ENCODE results near the gene SGMS2.

Gene SGMS2

GRCh38 chr4:107894138-107894603 is 69.4 kb downstream of the SGMS2 start:
- DNase-seq (ENCODE audit: low read depth), result no peak
- H3K4me3 ChIP-seq (ENCODE audit: low read length), result no peak overlapping the region
- no peak for TF ChIP-seq CTCF (conservative IDR thresholded peaks at IDR 0.05; ENCODE audit: low read depth, low read length)

GRCh38 chr4:107896158-107896645 is 71.5 kb downstream of the SGMS2 start:
- no peak overlapping the region for H3K4me3 ChIP-seq (ENCODE audit: low read length)
- no peak for TF ChIP-seq CTCF (conservative IDR thresholded peaks at IDR 0.05; ENCODE audit: low read depth, low read length)
- DNase-seq (ENCODE audit: low read depth), result peak; percentile 93

GRCh38 chr4:107896646-107897045 is 71.9 kb downstream of the SGMS2 start:
- H3K4me3 ChIP-seq (ENCODE audit: low read length), result no peak overlapping the region
- TF ChIP-seq CTCF (conservative IDR thresholded peaks at IDR 0.05; ENCODE audit: low read depth, low read length), result no peak
- no peak for DNase-seq (ENCODE audit: low read depth)

- TF ChIP-seq CTCF (conservative IDR thresholded peaks at IDR 0.05; ENCODE audit: low read depth, low read length), result no peak
- DNase-seq (ENCODE audit: low read depth), result no peak
- no peak overlapping the region for H3K4me3 ChIP-seq (ENCODE audit: low read length)
Measured at GRCh38 chr4:107897823-107898222, 73.1 kb downstream of the SGMS2 start.

- TF ChIP-seq CTCF (conservative IDR thresholded peaks at IDR 0.05; ENCODE audit: low read depth, low read length), result no peak
- H3K4me3 ChIP-seq (ENCODE audit: low read length), result no peak overlapping the region
- DNase-seq (ENCODE audit: low read depth), result no peak
Measured at GRCh38 chr4:107900067-107900466, 75.3 kb downstream of the SGMS2 start.

- H3K4me3 ChIP-seq (ENCODE audit: low read length), result no peak overlapping the region
- no peak for TF ChIP-seq CTCF (conservative IDR thresholded peaks at IDR 0.05; ENCODE audit: low read depth, low read length)
- DNase-seq (ENCODE audit: low read depth), result no peak
Measured at GRCh38 chr4:107900508-107900907, 75.8 kb downstream of the SGMS2 start.

GRCh38 chr4:107901213-107901934 is 76.6 kb downstream of the SGMS2 start:
- peak; percentile 4 for DNase-seq (ENCODE audit: low read depth)
- TF ChIP-seq CTCF (conservative IDR thresholded peaks at IDR 0.05; ENCODE audit: low read depth, low read length), result no peak
- H3K4me3 ChIP-seq (ENCODE audit: low read length), result no peak overlapping the region

Data from retinal pigment epithelial cell (primary cell).